NCI-H2107 (cell line): ENCODE measurements around the gene UGT8.

Experiments used
- DNase-seq: peaks from one replicate; lab custom pipeline; 2025; lab: John Stamatoyannopoulos, UW

The UGT8 gene

GRCh38 chr4:114691865-114692264, 93.3 kb downstream of the UGT8 start:
- DNase-seq: no peak

DNA sequence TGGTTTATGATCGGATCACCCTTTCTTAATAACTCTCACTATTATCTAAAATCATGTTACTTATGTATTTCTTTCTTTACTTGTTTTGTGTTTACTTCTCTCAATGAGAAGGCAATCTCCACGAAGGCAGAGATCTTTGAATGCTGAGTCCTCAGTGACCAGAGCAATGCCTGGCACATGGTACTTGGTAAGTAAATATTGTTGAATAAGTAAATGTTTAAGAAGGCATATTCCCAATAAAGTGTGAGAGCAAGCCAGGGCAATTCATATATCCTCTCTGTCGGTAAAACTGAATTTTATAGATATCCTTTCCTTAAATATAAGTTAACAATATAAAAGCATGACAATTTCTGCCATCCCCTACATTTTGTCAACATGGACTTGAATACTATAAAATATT, 94.4 kb downstream of the UGT8 start:
- DNase-seq: no peak

GRCh38 chr4:114694770-114695169, 96.2 kb downstream of the UGT8 start:
- no peak for DNase-seq

DNA sequence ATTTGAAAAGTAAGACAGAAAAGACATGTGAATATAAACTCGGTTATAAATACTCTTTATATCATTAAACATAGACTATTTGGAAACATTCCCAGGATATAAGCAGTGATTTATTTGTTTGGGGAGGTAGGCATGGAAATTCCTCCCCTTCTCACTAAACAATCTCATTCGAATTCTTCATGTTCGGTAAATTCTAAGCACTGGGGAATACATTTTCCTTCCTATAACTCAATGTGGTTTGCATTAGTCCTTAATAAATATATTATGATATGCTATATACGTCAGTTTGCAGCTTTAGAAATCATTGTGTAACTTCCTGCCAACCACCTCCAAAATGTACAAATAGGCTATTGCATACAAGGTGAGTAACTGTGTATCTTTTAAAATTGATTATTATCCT, 99.6 kb downstream of the UGT8 start:
- DNase-seq: no peak

GRCh38 chr4:114701491-114701890, 102.9 kb downstream of the UGT8 start:
- DNase-seq: no peak

GRCh38 chr4:114717432-114717831, 118.8 kb downstream of the UGT8 start:
- no peak for DNase-seq

DNA sequence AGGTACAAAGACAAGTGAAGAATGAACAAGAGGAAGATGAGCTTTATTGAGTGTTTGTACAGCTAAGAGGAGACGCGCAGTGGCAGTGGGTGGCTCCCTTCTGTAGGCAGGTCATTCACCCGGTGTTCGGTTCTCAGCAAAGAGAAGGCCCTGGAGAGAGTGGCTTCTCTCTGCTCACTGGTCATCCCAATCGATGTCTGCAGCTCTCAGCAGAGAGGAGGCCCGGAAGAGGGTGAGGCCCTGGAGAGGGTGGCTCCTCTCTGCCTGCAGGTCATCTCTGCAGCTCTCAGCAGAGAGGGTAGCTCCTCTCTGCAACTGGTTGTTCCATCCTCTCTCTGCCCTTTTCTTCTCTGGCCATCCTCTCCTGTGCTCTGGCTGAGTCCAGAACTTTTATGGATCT, 126.5 kb downstream of the UGT8 start:
- DNase-seq: no peak

- no peak for DNase-seq
Observed at GRCh38 chr4:114727461-114727860, 128.9 kb downstream of the UGT8 start.
